GM19467 (cell line): ENCODE measurements around the gene MEOX1.

ENCODE experiments used
- ATAC-seq: cut with Tn5 transposase; IDR thresholded peaks from one replicate; pipeline ENCODE4 v1.9.1; 2021; ENCODE audit warnings: mild to moderate bottlenecking, moderate library complexity; ENCODE audit not compliant: unreplicated experiment

Gene MEOX1

DNA sequence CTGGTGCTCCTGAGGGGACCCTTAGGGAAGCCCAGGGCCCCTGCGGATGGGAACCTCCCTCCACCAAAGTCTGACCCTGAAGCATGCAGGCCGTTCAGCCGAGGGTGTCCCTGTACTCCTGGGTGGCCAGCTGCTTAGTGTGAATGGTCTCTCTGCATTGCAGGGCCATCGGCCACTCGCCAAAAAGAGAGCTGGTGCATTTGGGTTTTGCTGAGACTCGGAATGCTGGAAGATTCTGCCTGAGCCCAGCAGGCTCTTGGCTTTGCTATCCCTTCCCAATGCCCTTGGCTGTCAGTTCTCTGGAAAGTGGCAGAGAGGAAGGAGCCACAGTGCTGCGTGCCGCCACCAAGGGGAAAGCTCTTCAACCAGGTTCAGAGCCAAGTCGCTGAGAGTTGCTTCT is 2.8 kb downstream of the MEOX1 start:
- ATAC-seq: no peak

- no peak for ATAC-seq
These were observed 5.9 kb downstream of the MEOX1 start for GRCh38 chr17:43655693-43656255.

DNA sequence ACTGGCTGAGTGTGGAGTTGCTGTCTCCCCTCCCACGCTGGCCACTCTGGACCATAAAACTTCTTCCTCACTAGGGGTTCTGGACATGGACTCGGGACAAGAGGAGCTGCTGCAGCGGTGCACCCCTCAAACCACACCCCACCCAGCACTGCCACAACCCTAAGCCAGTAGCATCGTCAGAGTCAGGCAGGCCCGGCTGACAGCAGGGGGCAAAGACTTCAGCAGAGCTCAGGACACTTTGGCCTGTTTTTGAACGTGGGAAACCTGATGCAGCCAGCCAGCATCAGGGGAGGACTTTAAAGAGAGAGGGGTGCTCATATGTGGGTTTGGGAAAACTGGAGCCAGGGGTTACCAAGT is 9.6 kb downstream of the MEOX1 start:
- ATAC-seq: no peak

DNA sequence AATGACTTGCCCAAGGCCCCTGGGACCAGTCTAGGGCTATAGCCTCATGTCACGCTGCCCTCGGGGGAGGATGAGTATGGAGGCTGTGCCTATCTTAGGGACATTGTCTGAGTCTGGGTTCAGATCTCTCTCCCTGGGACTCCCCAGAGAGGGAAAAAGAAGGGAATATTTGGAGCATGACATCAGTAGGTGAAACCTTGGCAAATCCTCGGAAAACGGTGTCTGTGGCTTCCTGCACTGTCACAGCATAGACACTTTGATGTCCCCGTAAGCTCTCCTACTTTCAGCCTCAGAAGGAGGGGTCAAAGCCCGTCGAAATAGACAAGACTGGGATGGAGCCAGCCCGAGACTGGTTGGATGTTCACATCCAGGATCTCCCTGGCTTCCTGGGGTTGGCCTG is 11.3 kb downstream of the MEOX1 start:
- ATAC-seq: no peak

- ATAC-seq: no peak
These were observed 12.8 kb downstream of the MEOX1 start for GRCh38 chr17:43648916-43649315.

- no peak for ATAC-seq
These were observed 15.8 kb downstream of the MEOX1 start for GRCh38 chr17:43645765-43646481.

- ATAC-seq: no peak
These were observed 16.3 kb downstream of the MEOX1 start for GRCh38 chr17:43645450-43645764.

GRCh38 chr17:43644081-43644480 is 17.6 kb downstream of the MEOX1 start:
- no peak for ATAC-seq

- ATAC-seq: no peak
These were observed 20.3 kb downstream of the MEOX1 start for GRCh38 chr17:43641416-43641815.

DNA sequence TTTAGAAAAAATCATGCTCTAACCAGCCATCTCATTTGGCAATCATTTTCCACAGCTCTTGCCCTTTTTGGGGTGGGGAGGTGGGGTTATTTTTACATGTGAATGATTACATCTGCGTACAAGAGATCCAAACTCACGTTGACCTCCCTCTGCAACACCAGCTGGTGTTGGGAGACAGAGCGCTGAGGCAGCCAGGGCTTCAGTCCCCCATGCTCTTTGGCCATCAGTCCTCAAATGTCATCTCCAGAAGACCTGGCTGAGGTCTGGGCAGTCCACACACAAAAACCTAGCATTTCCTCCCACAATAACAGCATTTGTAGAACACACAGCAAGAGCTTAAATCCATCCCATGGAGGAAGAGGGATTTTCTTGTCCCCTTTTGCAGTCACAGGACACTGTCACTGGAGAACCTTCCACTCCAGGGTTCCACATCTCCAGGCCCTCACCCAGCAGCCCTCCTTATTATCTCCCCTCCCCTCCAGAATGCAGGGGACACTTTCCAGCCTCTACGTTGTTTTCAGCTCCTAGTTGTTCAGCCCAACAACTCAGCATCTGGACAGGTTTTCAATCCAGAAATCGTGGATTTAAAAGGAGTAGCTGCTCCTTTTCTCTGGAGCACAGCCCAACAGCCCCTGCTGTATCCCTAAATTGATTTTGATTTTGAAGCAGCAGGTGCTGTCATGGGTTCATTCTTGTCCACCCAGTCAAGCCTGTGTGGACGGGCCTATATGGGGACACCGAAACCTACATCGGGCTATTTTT is 21.1 kb downstream of the MEOX1 start:
- ATAC-seq: no peak

- ATAC-seq: no peak
These were observed 24.0 kb downstream of the MEOX1 start for GRCh38 chr17:43637563-43638323.

DNA sequence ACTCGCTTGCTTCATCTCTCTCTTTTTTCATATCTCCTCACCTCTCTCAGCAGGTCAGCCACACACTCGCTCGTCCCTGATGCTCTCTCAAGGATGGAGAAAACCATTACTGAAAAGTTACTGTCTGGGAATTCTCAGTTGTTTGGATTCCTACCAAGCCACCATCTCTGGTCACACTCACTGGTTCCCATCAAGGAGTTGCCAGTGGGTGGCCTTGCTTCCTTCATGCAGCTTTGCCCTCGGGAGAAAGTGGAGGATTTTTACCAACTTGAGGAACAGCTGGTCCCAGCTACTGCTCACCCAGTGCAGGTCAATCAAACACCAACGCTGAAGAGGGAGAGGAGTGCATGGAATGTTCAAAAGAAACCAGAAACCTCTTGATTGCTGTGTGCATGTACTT is 25.3 kb downstream of the MEOX1 start:
- no peak for ATAC-seq

DNA sequence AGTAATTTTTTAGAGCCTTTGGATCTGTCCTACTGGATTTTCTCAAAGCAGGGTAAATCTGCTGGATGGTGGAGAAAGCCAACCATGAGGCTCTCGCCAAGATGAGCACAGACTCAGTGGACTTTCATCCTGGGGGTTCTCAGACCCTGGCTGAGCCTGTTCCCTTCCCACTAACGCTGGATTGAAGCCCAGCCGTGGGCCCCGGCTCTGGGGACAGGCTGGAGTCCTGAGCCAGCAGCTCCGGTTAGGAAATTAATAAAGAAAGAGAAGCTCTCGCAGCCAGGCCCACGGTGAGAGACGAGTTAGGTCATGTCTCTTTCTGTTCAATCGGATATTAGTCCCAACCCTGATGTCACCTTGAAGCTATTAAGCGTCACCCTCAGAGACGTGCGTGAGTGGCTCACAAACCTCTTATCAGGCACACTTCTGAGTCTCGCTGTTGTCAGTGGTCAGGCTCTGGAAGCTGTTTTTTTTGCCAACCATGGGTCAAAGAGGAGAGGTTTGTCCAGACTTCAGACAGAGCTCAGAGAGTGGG is 27.1 kb downstream of the MEOX1 start:
- ATAC-seq: no peak

- no peak for ATAC-seq
These were observed 29.5 kb downstream of the MEOX1 start for GRCh38 chr17:43632221-43632620.

DNA sequence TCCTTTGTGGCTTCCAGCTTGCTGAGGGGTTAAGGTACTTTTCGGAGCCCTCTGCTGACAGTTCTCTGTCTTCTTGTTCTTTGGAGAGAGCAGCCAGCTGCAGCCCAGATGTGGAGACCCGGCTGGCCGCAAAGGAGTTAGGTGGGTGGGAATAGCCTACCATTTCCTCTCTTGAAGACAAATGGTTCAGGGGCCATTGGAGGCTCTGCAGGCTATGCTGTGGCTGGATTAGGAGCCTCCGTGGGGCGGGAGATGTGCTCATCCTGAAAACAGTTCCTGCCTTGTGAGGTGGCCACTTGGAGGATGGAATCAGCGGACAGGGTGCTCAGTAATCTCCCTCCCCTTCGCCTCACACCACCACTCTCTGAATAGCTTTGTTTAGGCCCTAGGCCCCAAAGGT is 30.3 kb downstream of the MEOX1 start:
- ATAC-seq: no peak

GRCh38 chr17:43628089-43628650 is 33.6 kb downstream of the MEOX1 start:
- no peak for ATAC-seq

GRCh38 chr17:43627653-43628052 is 34.1 kb downstream of the MEOX1 start:
- ATAC-seq: no peak

GRCh38 chr17:43626023-43626422 is 35.7 kb downstream of the MEOX1 start:
- ATAC-seq: no peak

GRCh38 chr17:43625606-43626005 is 36.1 kb downstream of the MEOX1 start:
- ATAC-seq: no peak

DNA sequence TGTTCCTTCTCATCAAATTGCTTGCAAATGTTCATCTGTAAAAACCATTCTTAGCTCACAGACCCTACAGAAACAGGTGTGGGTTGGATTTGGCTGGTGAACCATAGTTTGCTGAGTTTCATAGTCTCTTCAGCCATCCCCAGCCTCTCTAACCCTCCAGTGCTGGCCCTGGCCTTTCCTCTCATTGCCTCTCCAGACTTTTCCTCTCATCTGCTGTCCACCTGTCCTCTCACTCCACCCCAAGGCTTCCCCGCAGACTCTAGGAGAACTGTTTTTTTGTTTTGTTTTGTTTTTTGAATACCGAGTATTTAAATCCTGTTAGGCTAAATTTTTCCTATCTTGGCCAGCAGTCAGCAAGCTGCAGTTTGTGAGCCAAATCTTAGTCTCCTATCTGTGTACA is 41.1 kb downstream of the MEOX1 start:
- no peak for ATAC-seq

- no peak for ATAC-seq
These were observed 41.6 kb downstream of the MEOX1 start for GRCh38 chr17:43620147-43620546.
